ENCODE data around the gene ITPR2. TPM values are rescaled to one million over a fixed set of nuclear protein-coding genes. Genes with fewer than 3 reads are reported as not detected.
A peak's percentile ranks its signal among the peaks of the same experiment; 100 is the strongest.
"Not testable (repeated sequence)": the region's sequence is repeated elsewhere in the genome, so short reads cannot be mapped to it uniquely, and the experiment has no call there.

ITPR2 gene
- polyA plus RNA-seq, 2 of the 4 experiments (the other 2 are of a cell fraction), result 3.1 to 8.1 TPM

DNA sequence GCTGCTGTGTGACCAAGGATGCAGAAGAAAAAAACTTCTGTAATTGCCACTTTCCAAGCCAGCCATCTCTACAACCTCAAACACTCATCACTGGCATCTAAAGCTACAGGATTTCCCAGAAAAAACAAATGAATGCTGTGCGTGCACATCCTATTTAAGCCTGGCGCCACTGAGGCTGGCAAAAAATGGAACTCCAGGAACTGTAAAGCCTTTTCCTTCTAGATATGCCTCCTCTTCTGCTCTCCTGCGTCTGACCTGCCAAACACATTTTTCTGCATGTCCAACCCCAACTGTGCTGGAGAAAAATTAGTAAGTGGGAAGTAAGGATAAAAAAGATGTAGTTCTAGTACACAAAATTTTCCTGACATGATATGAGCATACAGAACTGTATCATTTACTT lies 184.9 kb downstream of the ITPR2 start:
- CTCF ChIA-PET, result interaction anchor here (1.3 to 1.6 kb wide), 2 partner anchors 524 to 529 kb away, joined by 3 to 5 read pairs; no protein-coding TSS in a partner anchor
- POLR2A ChIA-PET, result no interaction called here
- peak overlapping the region in 1 of 2 experiments; percentile 67; a peak in 3 of 6 replicates for H3K27ac ChIP-seq

DNA sequence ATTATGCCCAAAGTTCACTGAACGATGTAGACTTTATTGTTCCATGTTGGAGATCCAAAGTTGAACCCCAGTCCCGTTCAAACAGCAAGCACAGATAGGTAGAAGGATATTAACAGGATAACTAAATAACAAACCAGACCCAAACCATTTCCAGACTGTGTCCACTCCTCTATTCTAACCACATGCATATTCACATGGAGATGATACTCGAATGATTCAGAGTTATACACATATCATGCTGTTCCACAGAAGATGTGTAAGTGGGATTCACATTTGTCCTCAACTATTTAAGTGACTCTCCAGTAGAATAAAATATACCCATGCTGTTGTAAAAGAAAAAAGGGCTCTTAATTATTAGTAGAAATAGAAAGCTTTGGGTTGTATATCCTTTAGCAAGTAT lies 185.9 kb downstream of the ITPR2 start:
- peaks cover 28% of the 10 kb centered on the region for H3K4me1 ChIP-seq
- DNase-seq (ENCODE audit: low read depth in 1 of 2, low spot score in 1 of 2) (no peak), ATAC-seq (no peak), FAIRE-seq (no peak)
- ChIA-PET POLR2A (no interaction called here), CTCF (interaction anchor here (1.1 to 1.6 kb wide), 3 partner anchors 373 to 528 kb away, joined by 3 to 5 read pairs (median 3); no protein-coding TSS in a partner anchor)
- no peak overlapping the region; a peak in 1 of 6 replicates for H3K27ac ChIP-seq
- H3K4me2 ChIP-seq, result no peak overlapping the region
- H3K9me3 ChIP-seq, result peaks cover 10% of the 10 kb centered on the region; the same call in 2 of the 3 replicates
- 81% methylated on average over 3 of the region's 3 CpGs for WGBS (ENCODE audit: missing lambda C conversion rate)
- TF ChIP-seq, protein P1, sequence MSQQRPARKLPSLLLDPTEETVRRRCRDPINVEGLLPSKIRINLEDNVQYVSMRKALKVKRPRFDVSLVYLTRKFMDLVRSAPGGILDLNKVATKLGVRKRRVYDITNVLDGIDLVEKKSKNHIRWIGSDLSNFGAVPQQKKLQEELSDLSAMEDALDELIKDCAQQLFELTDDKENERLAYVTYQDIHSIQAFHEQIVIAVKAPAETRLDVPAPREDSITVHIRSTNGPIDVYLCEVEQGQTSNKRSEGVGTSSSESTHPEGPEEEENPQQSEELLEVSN (IDR thresholded peaks at IDR 0.05; ENCODE audit: borderline replicate concordance, low read depth), result no peak
- TF ChIP-seq HOXA7 (CRISPR knock-in tag; IDR thresholded peaks at IDR 0.05) (no peak), CHD4 (IDR thresholded peaks at IDR 0.05; ENCODE audit: borderline replicate concordance) (no peak), CEBPB (IDR thresholded peaks at IDR 0.05) (no peak), HOXB5 (CRISPR knock-in tag; IDR thresholded peaks at IDR 0.05) (no peak), RARB (CRISPR knock-in tag; IDR thresholded peaks at IDR 0.05) (no peak), ZSCAN20 (CRISPR knock-in tag; IDR thresholded peaks at IDR 0.05) (no peak)
- TF ChIP-seq, protein P2, sequence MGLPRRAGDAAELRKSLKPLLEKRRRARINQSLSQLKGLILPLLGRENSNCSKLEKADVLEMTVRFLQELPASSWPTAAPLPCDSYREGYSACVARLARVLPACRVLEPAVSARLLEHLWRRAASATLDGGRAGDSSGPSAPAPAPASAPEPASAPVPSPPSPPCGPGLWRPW (IDR thresholded peaks at IDR 0.05), result no peak
- no peak overlapping the region for H3K4me3 ChIP-seq

More for the DNA sequence above, 184.9 kb downstream of the ITPR2 start:
- H3K4me1 ChIP-seq, result peaks cover 19% of the 10 kb centered on the region
- no peak for ATAC-seq
- no peak for FAIRE-seq
- no peak overlapping the region for H3K4me3 ChIP-seq
- H3K9me3 ChIP-seq, result peaks cover 10% of the 10 kb centered on the region; the same call in 2 of the 3 replicates
- H3K4me2 ChIP-seq, result no peak overlapping the region
- no peak for DNase-seq (ENCODE audit: low read depth in 1 of 2, low spot score in 1 of 2)
- 92% methylated on average over 3 of the region's 3 CpGs for whole genome bisulfite sequencing (ENCODE audit: missing lambda C conversion rate)
- TF ChIP-seq, protein P3, sequence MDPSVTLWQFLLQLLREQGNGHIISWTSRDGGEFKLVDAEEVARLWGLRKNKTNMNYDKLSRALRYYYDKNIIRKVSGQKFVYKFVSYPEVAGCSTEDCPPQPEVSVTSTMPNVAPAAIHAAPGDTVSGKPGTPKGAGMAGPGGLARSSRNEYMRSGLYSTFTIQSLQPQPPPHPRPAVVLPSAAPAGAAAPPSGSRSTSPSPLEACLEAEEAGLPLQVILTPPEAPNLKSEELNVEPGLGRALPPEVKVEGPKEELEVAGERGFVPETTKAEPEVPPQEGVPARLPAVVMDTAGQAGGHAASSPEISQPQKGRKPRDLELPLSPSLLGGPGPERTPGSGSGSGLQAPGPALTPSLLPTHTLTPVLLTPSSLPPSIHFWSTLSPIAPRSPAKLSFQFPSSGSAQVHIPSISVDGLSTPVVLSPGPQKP (IDR thresholded peaks at IDR 0.05; ENCODE audit: low read depth, low read length), result no peak

DNA sequence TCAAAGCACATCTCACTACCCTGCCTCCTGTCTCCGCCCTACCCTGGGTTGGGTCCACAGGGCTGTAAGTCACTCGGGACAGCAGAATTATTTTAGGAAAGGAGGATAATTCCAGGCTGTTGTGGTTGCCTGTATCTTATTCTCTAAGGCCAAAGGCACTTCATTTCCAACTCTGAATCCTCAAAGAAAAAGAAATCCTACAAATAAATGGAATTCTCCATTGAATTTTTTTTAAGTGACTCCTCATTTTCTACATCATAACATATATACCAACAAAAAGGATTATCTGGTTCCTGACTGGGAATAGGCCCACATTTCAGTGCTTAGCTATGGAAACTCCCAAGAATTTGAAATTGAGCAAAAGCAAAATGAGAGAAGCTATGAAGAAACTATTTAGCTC lies 186.4 kb downstream of the ITPR2 start:
- no peak for ATAC-seq

GRCh38 chr12:26644376-26644775 lies 188.6 kb downstream of the ITPR2 start:
- 75% methylated on average over 3 of the region's 3 CpGs for WGBS (ENCODE audit: missing lambda C conversion rate)
- DNase-seq (ENCODE audit: low read depth in 1 of 2, low spot score in 1 of 2); FAIRE-seq; H3K4me3 ChIP-seq; H3K4me2 ChIP-seq; POLR2A ChIA-PET; H3K9me3 ChIP-seq; ATAC-seq: not testable (repeated sequence)
- CTCF ChIA-PET, result interaction anchor here (1.9 kb wide), 1 partner anchor 240 kb away, joined by 4 read pairs; no protein-coding TSS in a partner anchor
- peak overlapping the region in 1 of 2 experiments; percentile 7; a peak in 1 of 6 replicates for H3K27ac ChIP-seq
- peaks cover 34% of the 10 kb centered on the region for H3K4me1 ChIP-seq

More for the DNA sequence above, 186.4 kb downstream of the ITPR2 start:
- no peak overlapping the region; a peak in 1 of 6 replicates for H3K27ac ChIP-seq
- ChIA-PET CTCF (interaction anchor here (1.1 to 1.6 kb wide), 2 partner anchors 372 to 523 kb away, joined by 3 read pairs; no protein-coding TSS in a partner anchor), POLR2A (no interaction called here)
- H3K4me1 ChIP-seq, result peaks cover 34% of the 10 kb centered on the region
- no peak for TF ChIP-seq ZNF302 (CRISPR knock-in tag; IDR thresholded peaks at IDR 0.05)
- no peak for TF ChIP-seq JUNB (IDR thresholded peaks at IDR 0.05)
- H3K9me3 ChIP-seq, result peaks cover 10% of the 10 kb centered on the region; the same call in 2 of the 3 replicates
- FAIRE-seq (no peak), DNase-seq (ENCODE audit: low read depth in 1 of 2, low spot score in 1 of 2) (no peak)
- no peak overlapping the region for H3K4me2 ChIP-seq
- WGBS (ENCODE audit: missing lambda C conversion rate), result 63% methylated on average over 2 of the region's 2 CpGs
- no peak overlapping the region for H3K4me3 ChIP-seq

GRCh38 chr12:26643532-26644315 lies 189.3 kb downstream of the ITPR2 start:
- no peak for TF ChIP-seq GATA3 (IDR thresholded peaks at IDR 0.05; ENCODE audit: borderline replicate concordance)
- no peak for TF ChIP-seq HOXA7 (CRISPR knock-in tag; IDR thresholded peaks at IDR 0.05)
- TF ChIP-seq ESRRA (IDR thresholded peaks at IDR 0.05; ENCODE audit: borderline replicate concordance, low read length), result no peak
- no peak for TF ChIP-seq CEBPB (IDR thresholded peaks at IDR 0.05)
- no peak for TF ChIP-seq RFX5 (IDR thresholded peaks at IDR 0.05)
- TF ChIP-seq NR3C1 (IDR thresholded peaks at IDR 0.05), result no peak
- TF ChIP-seq RNF2 (IDR thresholded peaks at IDR 0.05; ENCODE audit: borderline replicate concordance, low read depth), result no peak
- no peak for TF ChIP-seq HOXB13 (CRISPR knock-in tag; IDR thresholded peaks at IDR 0.05; ENCODE audit: low read depth)
- TF ChIP-seq CBX8 (IDR thresholded peaks at IDR 0.05), result no peak
- no peak for TF ChIP-seq NFE2L2 (conservative IDR thresholded peaks at IDR 0.05; ENCODE audit: low read length)
- ChIA-PET CTCF (interaction anchor here (1.5 to 1.9 kb wide), 2 partner anchors 8 to 241 kb away, joined by 4 to 5 read pairs; no protein-coding TSS in a partner anchor), POLR2A (no interaction called here)
- FAIRE-seq (no peak), ATAC-seq (no peak), DNase-seq (ENCODE audit: low read depth in 1 of 2, low spot score in 1 of 2) (no peak)
- Histone ChIP-seq H3K4me1 (peaks cover 29% of the 10 kb centered on the region), H3K27ac (peak overlapping the region in 1 of 2 experiments; percentile 77; a peak in 1 of 6 replicates), H3K9me3 (no peaks in the 10 kb centered on the region), H3K4me2 (no peak overlapping the region), H3K4me3 (no peak overlapping the region)
- 78% methylated on average over 4 of the region's 4 CpGs for WGBS (ENCODE audit: missing lambda C conversion rate)

Data from A549 (cell line).